HFFc6 (cell line): ENCODE results near the gene RHO. TPM values are rescaled to one million over a fixed set of nuclear protein-coding genes. Genes with fewer than 3 reads are reported as not detected.
"Not testable (repeated sequence)": the region's sequence is repeated elsewhere in the genome, so short reads cannot be mapped to it uniquely, and the experiment has no call there.

Experiments used
- DNase-seq: peaks from one replicate; pipeline ENCODE4 v3.0.0-alpha.2; 2018
- H3K27ac Mint-ChIP-seq: 2 replicates; pipeline ENCODE4 v1.8.0; 2020; ENCODE audit warnings: mild to moderate bottlenecking, mixed read lengths
- H3K27me3 Mint-ChIP-seq: 2 replicates; pipeline ENCODE4 v1.8.0; 2021; ENCODE audit warnings: mild to moderate bottlenecking, moderate library complexity, mixed read lengths; ENCODE audit not compliant: insufficient read depth
- H3K36me3 Mint-ChIP-seq: 2 replicates; pipeline ENCODE4 v1.8.0; 2021; ENCODE audit warnings: low read depth, mixed read lengths
- H3K4me1 Mint-ChIP-seq: 2 replicates; pipeline ENCODE4 v1.8.0; 2020; ENCODE audit warnings: low read depth, mixed read lengths
- H3K4me3 Mint-ChIP-seq: 2 replicates; pipeline ENCODE4 v1.8.0; 2020; ENCODE audit warnings: mild to moderate bottlenecking, moderate library complexity, mixed read lengths
- H3K9me3 Mint-ChIP-seq: 2 replicates; pipeline ENCODE4 v1.8.0; 2020; ENCODE audit warnings: mild to moderate bottlenecking, mixed read lengths
- CTCF ChIP-seq: fragments of 200-600 bp; sonication (generic); IDR thresholded peaks from 2 replicates; pipeline ENCODE4 v1.5.0; 2021; ENCODE audit warnings: antibody characterized with exemption, mild to moderate bottlenecking
- total RNA-seq, 6 experiments: library from RNA; stranded (reverse); fragmentation: NEBNext Ultra II Directional; extraction: Animal tissue kit (Norgen Biotek cat#: 25700); gene quantifications; 2 replicates in 1 of 6; 3 replicates in 5 of 6; pipeline ENCODE4 v1.2.3, GENCODE V29; 2021

RHO gene
- total RNA-seq, 6 experiments from 2014 or later: not detected

DNA sequence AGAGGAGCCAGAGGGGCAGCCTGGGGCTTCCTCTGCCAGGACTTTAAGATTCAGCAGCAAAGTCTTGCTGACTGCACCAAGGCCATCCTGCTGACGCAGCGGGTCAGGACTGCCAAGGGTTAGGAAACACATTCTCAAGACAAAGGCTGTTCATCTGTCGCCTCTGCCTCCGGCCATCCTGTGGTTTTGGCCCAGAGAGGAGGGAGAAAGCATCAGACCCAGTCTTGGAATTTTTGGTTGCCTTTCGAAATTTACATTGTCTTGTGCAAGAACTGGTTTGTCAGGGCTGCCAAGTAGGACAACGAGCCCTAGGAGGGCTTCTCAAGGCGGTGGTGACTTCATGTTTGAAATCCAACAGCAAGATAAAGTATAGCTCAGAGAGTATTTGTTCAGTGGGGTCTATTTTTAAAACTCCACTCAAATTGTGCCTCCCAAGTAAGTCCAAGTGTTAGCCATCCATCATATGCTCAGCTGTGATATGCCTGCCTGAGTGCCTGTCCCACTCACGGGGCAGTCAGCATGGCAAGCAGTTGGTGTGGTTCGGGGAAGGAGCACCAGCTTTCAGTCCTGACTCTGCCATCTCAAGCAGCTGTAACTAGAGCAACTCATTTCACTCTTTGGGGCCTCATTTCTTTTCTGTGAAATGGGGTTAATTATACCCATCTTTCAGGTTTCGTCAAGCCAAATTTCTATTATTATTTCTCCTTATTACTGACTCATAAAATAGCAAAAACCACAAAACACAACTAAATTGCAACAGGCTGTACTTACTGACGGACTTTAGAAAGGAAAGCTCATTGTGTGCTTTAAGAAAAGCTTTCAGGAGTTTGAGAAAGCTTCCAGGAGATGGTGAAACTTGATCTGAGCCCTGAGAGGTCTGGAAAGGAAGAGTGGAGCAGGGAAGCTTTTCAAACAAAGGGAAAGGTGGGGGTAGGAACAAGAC, 42.4 kb upstream of the RHO start:
- H3K4me1 Mint-ChIP-seq: peaks cover 65% of the 10 kb centered on the region
- H3K9me3 Mint-ChIP-seq: no peaks in the 10 kb centered on the region
- peak; percentile 99 for DNase-seq
- peak overlapping the region; percentile 58 for H3K4me3 Mint-ChIP-seq
- H3K27ac Mint-ChIP-seq: peak overlapping the region; percentile 87
- peaks cover 10% of the 10 kb centered on the region; the same call in 1 of the 2 replicates for H3K36me3 Mint-ChIP-seq
- H3K27me3 Mint-ChIP-seq: peaks cover 2% of the 10 kb centered on the region; the same call in 1 of the 2 replicates
- no peak for TF ChIP-seq CTCF

DNA sequence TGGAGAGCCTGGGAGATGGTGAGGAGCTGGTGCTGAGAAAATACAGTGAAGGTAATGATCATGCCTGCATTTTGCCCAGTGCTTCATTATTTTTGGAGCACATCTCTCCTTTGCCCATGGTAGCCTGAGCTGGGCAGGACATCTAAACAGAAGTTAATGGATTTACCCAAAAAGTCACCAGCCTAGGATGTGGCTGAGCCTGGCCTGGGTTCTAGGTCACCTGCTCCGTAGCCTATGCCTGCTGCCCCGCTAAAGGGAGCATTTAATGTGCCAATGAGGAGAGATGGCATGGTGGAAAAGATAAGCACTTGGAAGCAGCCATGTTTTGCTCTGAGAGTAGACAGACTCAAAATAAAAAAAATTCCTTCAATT, 41.8 kb upstream of the RHO start:
- no peaks in the 10 kb centered on the region for H3K9me3 Mint-ChIP-seq
- no peak for DNase-seq
- no peak for TF ChIP-seq CTCF
- peak overlapping the region; percentile 87 for H3K27ac Mint-ChIP-seq
- peaks cover 2% of the 10 kb centered on the region; the same call in 1 of the 2 replicates for H3K27me3 Mint-ChIP-seq
- peaks cover 9% of the 10 kb centered on the region; the same call in 1 of the 2 replicates for H3K36me3 Mint-ChIP-seq
- peak overlapping the region; percentile 58 for H3K4me3 Mint-ChIP-seq
- H3K4me1 Mint-ChIP-seq: peaks cover 59% of the 10 kb centered on the region

DNA sequence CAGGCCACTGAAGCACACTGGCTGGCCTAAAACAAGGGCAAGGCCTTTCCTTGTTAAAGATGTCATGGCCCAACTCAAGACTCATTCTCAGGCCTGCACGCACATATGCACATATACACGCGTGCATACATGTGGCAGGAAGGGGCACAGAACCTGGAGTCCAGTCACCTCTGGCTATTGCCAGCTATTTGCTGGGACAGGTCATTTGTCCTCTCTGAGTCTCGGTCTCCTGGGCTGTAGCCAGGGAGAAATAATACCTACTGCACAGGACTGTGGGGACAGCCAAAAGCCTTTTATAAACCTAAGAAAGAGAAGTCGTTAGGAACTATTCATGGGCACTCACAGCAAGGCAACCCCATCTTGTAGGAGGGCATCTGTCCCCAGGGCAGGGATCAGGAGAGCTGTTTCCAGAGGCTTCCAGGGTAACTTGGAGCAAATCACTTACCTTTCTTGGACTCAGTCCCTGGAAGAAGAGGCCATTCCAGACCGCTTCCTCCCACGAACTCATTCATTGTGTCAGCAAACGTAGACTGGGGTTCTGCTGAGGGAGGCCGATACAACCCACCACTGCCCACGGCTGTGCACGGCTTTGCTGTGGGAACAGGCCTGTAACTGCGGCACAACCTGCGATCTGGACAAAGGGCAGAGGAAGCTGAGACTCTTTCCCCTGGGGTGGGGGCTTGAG, 41.1 kb upstream of the RHO start:
- Mint-ChIP-seq H3K27me3 (peaks cover 2% of the 10 kb centered on the region; the same call in 1 of the 2 replicates), H3K4me1 (peaks cover 53% of the 10 kb centered on the region), H3K4me3 (no peak overlapping the region), H3K9me3 (no peaks in the 10 kb centered on the region), H3K27ac (peak overlapping the region; percentile 87), H3K36me3 (peaks cover 9% of the 10 kb centered on the region; the same call in 1 of the 2 replicates)
- no peak for DNase-seq
- TF ChIP-seq CTCF: no peak

- not testable (repeated sequence) for H3K27me3 Mint-ChIP-seq, H3K9me3 Mint-ChIP-seq, DNase-seq, H3K4me3 Mint-ChIP-seq, H3K27ac Mint-ChIP-seq, H3K36me3 Mint-ChIP-seq
- peaks cover 47% of the 10 kb centered on the region for H3K4me1 Mint-ChIP-seq
These were observed 40.5 kb upstream of the RHO start for GRCh38 chr3:129487868-129488335.

- H3K9me3 Mint-ChIP-seq, H3K27ac Mint-ChIP-seq, H3K4me3 Mint-ChIP-seq, H3K27me3 Mint-ChIP-seq, DNase-seq: not testable (repeated sequence)
- H3K36me3 Mint-ChIP-seq: peaks cover 13% of the 10 kb centered on the region
- H3K4me1 Mint-ChIP-seq: peaks cover 54% of the 10 kb centered on the region
These were observed 39.2 kb upstream of the RHO start for GRCh38 chr3:129489258-129489657.

DNA sequence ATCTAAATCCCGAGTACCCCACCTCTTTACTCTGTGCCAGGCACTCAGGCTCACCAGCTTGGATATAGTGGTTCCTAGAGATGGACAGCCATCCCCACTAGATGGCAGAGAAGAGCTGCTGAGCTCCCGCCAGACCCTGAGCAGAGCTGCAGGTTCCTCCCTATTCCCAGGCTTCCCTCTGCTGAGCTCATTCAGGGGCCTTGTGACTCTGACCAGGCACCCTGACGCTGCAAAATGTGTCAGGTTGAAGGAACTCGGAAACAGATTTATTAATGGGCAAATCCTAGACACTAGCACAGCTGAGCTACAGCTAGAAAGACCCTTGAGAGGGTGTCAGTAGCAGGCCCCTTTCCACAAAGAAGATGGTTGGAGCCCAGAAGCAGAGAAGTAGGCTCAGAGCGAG, 38.2 kb upstream of the RHO start:
- Mint-ChIP-seq H3K36me3 (peaks cover 13% of the 10 kb centered on the region), H3K27ac (peak overlapping the region; percentile 94), H3K27me3 (no peaks in the 10 kb centered on the region; the same call in 1 of the 2 replicates), H3K4me1 (peaks cover 56% of the 10 kb centered on the region), H3K4me3 (no peak overlapping the region), H3K9me3 (no peaks in the 10 kb centered on the region)
- peak; percentile 92 for TF ChIP-seq CTCF
- DNase-seq: peak; percentile 91

GRCh38 chr3:129491077-129491476, 37.4 kb upstream of the RHO start:
- peaks cover 13% of the 10 kb centered on the region for H3K36me3 Mint-ChIP-seq
- not testable (repeated sequence) for H3K27me3 Mint-ChIP-seq
- peak overlapping the region; percentile 94 for H3K27ac Mint-ChIP-seq

More at GRCh38 chr3:129491077-129491476, 37.4 kb upstream of the RHO start:
- H3K4me1 Mint-ChIP-seq: peaks cover 53% of the 10 kb centered on the region
- not testable (repeated sequence) for H3K9me3 Mint-ChIP-seq, DNase-seq, H3K4me3 Mint-ChIP-seq
